Mucosa of stomach (tissue), 1 donor: Measurements from ENCODE around the gene NRL.

ENCODE experiments used
- H3K27me3 ChIP-seq: one replicate; pipeline ENCODE4 v1.7.0; 2013; ENCODE audit warnings: mild to moderate bottlenecking, low read length; ENCODE audit not compliant: control insufficient read depth, insufficient read depth
- H3K36me3 ChIP-seq: one replicate; pipeline ENCODE4 v1.7.0; 2013; ENCODE audit warnings: low read length; ENCODE audit not compliant: control insufficient read depth, insufficient read depth
- H3K4me1 ChIP-seq: one replicate; pipeline ENCODE4 v1.7.0; 2013; ENCODE audit warnings: mild to moderate bottlenecking, low read length; ENCODE audit not compliant: control insufficient read depth, insufficient read depth
- H3K4me3 ChIP-seq: one replicate; pipeline ENCODE4 v1.7.0; 2013; ENCODE audit warnings: low read length
- H3K9ac ChIP-seq: one replicate; pipeline ENCODE4 v1.7.0; 2013; ENCODE audit warnings: mild to moderate bottlenecking, low read length, moderate library complexity
- H3K9me3 ChIP-seq: one replicate; pipeline ENCODE4 v1.7.0; 2013; ENCODE audit warnings: mild to moderate bottlenecking, low read length, moderate library complexity; ENCODE audit not compliant: control insufficient read depth
- donor health status: Pancreatic carcinoma.

The NRL gene

GRCh38 chr14:24092505-24093206 lies 22.1 kb downstream of the NRL start:
- peaks cover 28% of the 10 kb centered on the region for H3K4me1 ChIP-seq
- H3K9ac ChIP-seq = no peak overlapping the region
- H3K4me3 ChIP-seq = no peak overlapping the region

GRCh38 chr14:24092110-24092504 lies 22.6 kb downstream of the NRL start:
- Histone ChIP-seq H3K9me3 (no peaks in the 10 kb centered on the region), H3K27me3 (no peaks in the 10 kb centered on the region), H3K9ac (no peak overlapping the region), H3K4me3 (no peak overlapping the region), H3K36me3 (no peaks in the 10 kb centered on the region), H3K4me1 (peaks cover 28% of the 10 kb centered on the region)

More at GRCh38 chr14:24092505-24093206, 22.1 kb downstream of the NRL start:
- Histone ChIP-seq H3K27me3 (no peaks in the 10 kb centered on the region), H3K36me3 (no peaks in the 10 kb centered on the region), H3K9me3 (no peaks in the 10 kb centered on the region)

GRCh38 chr14:24089890-24090289 lies 24.9 kb downstream of the NRL start:
- H3K4me3 ChIP-seq = no peak overlapping the region
- no peaks in the 10 kb centered on the region for H3K36me3 ChIP-seq
- no peaks in the 10 kb centered on the region for H3K9me3 ChIP-seq
- peaks cover 18% of the 10 kb centered on the region for H3K4me1 ChIP-seq
- H3K27me3 ChIP-seq = no peaks in the 10 kb centered on the region
- no peak overlapping the region for H3K9ac ChIP-seq

- Histone ChIP-seq H3K4me1 (peaks cover 10% of the 10 kb centered on the region), H3K9ac (no peak overlapping the region), H3K36me3 (no peaks in the 10 kb centered on the region), H3K9me3 (no peaks in the 10 kb centered on the region), H3K27me3 (no peaks in the 10 kb centered on the region), H3K4me3 (no peak overlapping the region)
Observed at GRCh38 chr14:24088095-24088494, 26.7 kb downstream of the NRL start.

GRCh38 chr14:24087004-24087403 lies 27.7 kb downstream of the NRL start:
- Histone ChIP-seq H3K27me3 (no peaks in the 10 kb centered on the region), H3K4me1 (peaks cover 5% of the 10 kb centered on the region), H3K36me3 (no peaks in the 10 kb centered on the region)

GRCh38 chr14:24086193-24086955 lies 28.4 kb downstream of the NRL start:
- H3K36me3 ChIP-seq = no peaks in the 10 kb centered on the region
- H3K9ac ChIP-seq = no peak overlapping the region
- H3K4me3 ChIP-seq = no peak overlapping the region
- H3K9me3 ChIP-seq = no peaks in the 10 kb centered on the region
- peaks cover 2% of the 10 kb centered on the region for H3K4me1 ChIP-seq
- no peaks in the 10 kb centered on the region for H3K27me3 ChIP-seq

More at GRCh38 chr14:24087004-24087403, 27.7 kb downstream of the NRL start:
- H3K9ac ChIP-seq = no peak overlapping the region
- no peaks in the 10 kb centered on the region for H3K9me3 ChIP-seq
- H3K4me3 ChIP-seq = no peak overlapping the region

GRCh38 chr14:24085215-24085614 lies 29.5 kb downstream of the NRL start:
- no peaks in the 10 kb centered on the region for H3K9me3 ChIP-seq
- H3K9ac ChIP-seq = no peak overlapping the region
- H3K4me1 ChIP-seq = peaks cover 7% of the 10 kb centered on the region

GRCh38 chr14:24084440-24084839 lies 30.3 kb downstream of the NRL start:
- Histone ChIP-seq H3K27me3 (no peaks in the 10 kb centered on the region), H3K36me3 (no peaks in the 10 kb centered on the region), H3K4me1 (peaks cover 7% of the 10 kb centered on the region), H3K9me3 (no peaks in the 10 kb centered on the region), H3K9ac (no peak overlapping the region), H3K4me3 (no peak overlapping the region)

More at GRCh38 chr14:24085215-24085614, 29.5 kb downstream of the NRL start:
- Histone ChIP-seq H3K4me3 (no peak overlapping the region), H3K36me3 (no peaks in the 10 kb centered on the region), H3K27me3 (no peaks in the 10 kb centered on the region)

- peaks cover 7% of the 10 kb centered on the region for H3K4me1 ChIP-seq
- no peak overlapping the region for H3K4me3 ChIP-seq
- H3K27me3 ChIP-seq = no peaks in the 10 kb centered on the region
- no peaks in the 10 kb centered on the region for H3K9me3 ChIP-seq
- H3K36me3 ChIP-seq = no peaks in the 10 kb centered on the region
- no peak overlapping the region for H3K9ac ChIP-seq
Observed at GRCh38 chr14:24083462-24083861, 31.3 kb downstream of the NRL start.

GRCh38 chr14:24082411-24083080 lies 32.2 kb downstream of the NRL start:
- H3K9me3 ChIP-seq = no peaks in the 10 kb centered on the region
- peaks cover 7% of the 10 kb centered on the region for H3K4me1 ChIP-seq
- no peak overlapping the region for H3K4me3 ChIP-seq
- H3K9ac ChIP-seq = no peak overlapping the region
- H3K27me3 ChIP-seq = no peaks in the 10 kb centered on the region
- no peaks in the 10 kb centered on the region for H3K36me3 ChIP-seq

GRCh38 chr14:24081739-24082211 lies 33.0 kb downstream of the NRL start:
- no peak overlapping the region for H3K4me3 ChIP-seq
- no peaks in the 10 kb centered on the region for H3K27me3 ChIP-seq
- H3K9ac ChIP-seq = peak overlapping the region; percentile 62
- peaks cover 7% of the 10 kb centered on the region for H3K4me1 ChIP-seq
- no peaks in the 10 kb centered on the region for H3K9me3 ChIP-seq
- H3K36me3 ChIP-seq = no peaks in the 10 kb centered on the region
